Left cardiac atrium (tissue), 4 donors: ENCODE results near the gene NMNAT3. TPM values are rescaled to one million over a fixed set of nuclear protein-coding genes. Genes with fewer than 3 reads are reported as not detected.

Source experiments
- ATAC-seq, 2 donors: fragments of 200-7000 bp; cut with Tn5 transposase; one replicate each; pipeline ENCODE4 v1.9.1; 2020; ENCODE audit warnings: mild to moderate bottlenecking in 2 of 2, moderate library complexity in 2 of 2
- DNase-seq: peaks from one replicate; pipeline ENCODE4 v3.0.0-alpha.2; 2020
- intact Hi-C, 2 donors: fragments of 100-400 bp; cut with DNase I; formaldehyde crosslinking; loops; one replicate each; pipeline versions ENCODE4 v1.14.1 to v1.15.1; 2022 to 2023
- total RNA-seq, 2 donors: library from RNA; stranded (reverse); fragmentation: NEBNext Ultra II Directional; extraction: Animal tissue kit (Norgen Biotek cat#: 25700); gene quantifications; one replicate each; pipeline ENCODE4 v1.2.1, GENCODE V29; 2021
- donor health status: DM: no; HTN: yes; CAD: no.
- donor health status: DM: no; HTN: yes; CAD: no; lungs with severe emphysema.
- donor health status: DM: yes; HTN: yes; CAD: no.
- donor health status: Dilated cardiomyopathy.

NMNAT3 gene
- total RNA-seq, 2 donors from 2014 or later, result 13.0 to 14.8 TPM

GRCh38 chr3:139679220-139679775 lies 1.5 kb upstream of the NMNAT3 start:
- intact Hi-C loops, result no loop called here
- no peak for DNase-seq

GRCh38 chr3:139676632-139677387 lies 962 bp downstream of the NMNAT3 start:
- ATAC-seq (no peak), DNase-seq (no peak)
- intact Hi-C loops, result no loop called here

More at GRCh38 chr3:139679220-139679775, 1.5 kb upstream of the NMNAT3 start:
- no peak for ATAC-seq

- ATAC-seq, result no peak
- intact Hi-C loops, result no loop called here
- DNase-seq, result no peak
Measured at GRCh38 chr3:139676108-139676507, 1.7 kb downstream of the NMNAT3 start.

- ATAC-seq (no peak), DNase-seq (no peak)
- intact Hi-C loops, result no loop called here
Measured at GRCh38 chr3:139675327-139675726, 2.4 kb downstream of the NMNAT3 start.

- DNase-seq, result no peak
- no peak for ATAC-seq
- intact Hi-C loops, result no loop called here
Measured at GRCh38 chr3:139674571-139675260, 3.1 kb downstream of the NMNAT3 start.

GRCh38 chr3:139672884-139673283 lies 4.9 kb downstream of the NMNAT3 start:
- intact Hi-C loops, result no loop called here
- ATAC-seq, result no peak
- no peak for DNase-seq

- no peak for DNase-seq
- intact Hi-C loops, result no loop called here
- ATAC-seq, result no peak
Measured at GRCh38 chr3:139671863-139672646, 5.7 kb downstream of the NMNAT3 start.

- DNase-seq, result no peak
- no peak for ATAC-seq
- intact Hi-C loops, result no loop called here
Measured at GRCh38 chr3:139671107-139671506, 6.7 kb downstream of the NMNAT3 start.

- DNase-seq (no peak), ATAC-seq (no peak)
- intact Hi-C loops, result no loop called here
Measured at GRCh38 chr3:139670196-139670595, 7.6 kb downstream of the NMNAT3 start.

GRCh38 chr3:139668332-139668731 lies 9.4 kb downstream of the NMNAT3 start:
- intact Hi-C loops, result no loop called here
- no peak for DNase-seq
- ATAC-seq, result no peak

GRCh38 chr3:139664958-139665357 lies 12.8 kb downstream of the NMNAT3 start:
- ATAC-seq (no peak), DNase-seq (no peak)
- intact Hi-C loops, result no loop called here

GRCh38 chr3:139660269-139660668 lies 17.5 kb downstream of the NMNAT3 start:
- no peak for DNase-seq
- ATAC-seq, result no peak
- intact Hi-C loops, result no loop called here

GRCh38 chr3:139659511-139659910 lies 18.3 kb downstream of the NMNAT3 start:
- intact Hi-C loops, result no loop called here
- no peak for ATAC-seq
- DNase-seq, result no peak

GRCh38 chr3:139657936-139658335 lies 19.8 kb downstream of the NMNAT3 start:
- intact Hi-C loops, result no loop called here
- no peak for ATAC-seq
- DNase-seq, result no peak

- intact Hi-C loops, result no loop called here
- DNase-seq, result no peak
- ATAC-seq, result no peak
Measured at GRCh38 chr3:139657434-139657833, 20.3 kb downstream of the NMNAT3 start.

GRCh38 chr3:139655909-139656595 lies 21.7 kb downstream of the NMNAT3 start:
- DNase-seq, result no peak
- peak; percentile 80 to 84 for ATAC-seq
- intact Hi-C loops, result no loop called here

- ATAC-seq (no peak), DNase-seq (no peak)
- intact Hi-C loops, result no loop called here
Measured at GRCh38 chr3:139654637-139655365, 23.0 kb downstream of the NMNAT3 start.

GRCh38 chr3:139653582-139653981 lies 24.2 kb downstream of the NMNAT3 start:
- DNase-seq (no peak), ATAC-seq (peak in 1 of 2 donors; percentile 66)
- intact Hi-C loops, result no loop called here

- no peak for ATAC-seq
- intact Hi-C loops, result no loop called here
- no peak for DNase-seq
Measured at GRCh38 chr3:139652561-139652960, 25.2 kb downstream of the NMNAT3 start.
